K562 (cell line): ENCODE measurements around the gene WDR64. TPM values are rescaled to one million over a fixed set of nuclear protein-coding genes. Genes with fewer than 3 reads are reported as not detected.

Source experiments
- ATAC-seq: fragments of 200-7000 bp; cut with Tn5 transposase; 3 replicates; pipeline ENCODE4 v1.9.1; 2020; ENCODE audit warnings: moderate library complexity
- BruUV-seq: library from RNA; stranded (reverse); fragments of 400-500 nt; replicated peaks from 2 replicates; lab custom pipeline; 2021; lab: Mats Ljungman, UMichigan
- CTCF ChIA-PET: fragments of 300-600 bp; formaldehyde crosslinking; extraction: SDS; loops from one replicate; lab custom pipeline; 2021; ENCODE audit warnings: low intra/inter-chr PET ratio; lab: Yijun Ruan, JAX
- POLR2A ChIA-PET: fragments of 300-600, 350-650 bp; sonication (Branson Sonifier 250); formaldehyde crosslinking; extraction: SDS; loops from one replicate; lab custom pipeline; 2021; ENCODE audit warnings: antibody characterized with exemption, inconsistent platforms; lab: Yijun Ruan, JAX
- DNase-seq, 4 experiments: peaks; one replicate each; pipeline versions ENCODE4 v3.0.0 to v3.0.0-alpha.2; 2011 to 2018; ENCODE audit warnings: low spot score in 3 of 4, mixed read lengths in 3 of 4; ENCODE audit errors: extremely low read depth in 1 of 4
- FAIRE-seq: peaks from 2 replicates; lab custom pipeline; 2011; peaks lifted over from hg19 to GRCh38; lab: Jason Lieb, UNC
- H2AFZ ChIP-seq: 2 replicates; pipeline ENCODE4 v1.6.0; 2011; ENCODE audit warnings: low read depth, low read length, control low read depth, inconsistent platforms
- H3K27ac ChIP-seq: fragments of 200-600 bp; 3 replicates; pipeline ENCODE4 v1.8.0; 2011; ENCODE audit warnings: low read depth, mild to moderate bottlenecking, control low read depth, inconsistent platforms, low read length, moderate library complexity, mixed read lengths; ENCODE audit errors: extremely low read depth
- H3K27me3 ChIP-seq, 2 experiments: fragments of 300-600 bp in 1 of 2; 2 replicates in 1 of 2; 3 replicates in 1 of 2; pipeline versions ENCODE4 v1.6.0 to v1.8.0; 2011; ENCODE audit warnings: inconsistent platforms in 2 of 2, low read length in 2 of 2, mild to moderate bottlenecking in 1 of 2, mixed read lengths in 1 of 2, moderate library complexity in 1 of 2; ENCODE audit not compliant: control insufficient read depth in 2 of 2, insufficient read depth in 2 of 2
- H3K36me3 ChIP-seq: fragments of 300-600 bp; 3 replicates; pipeline ENCODE4 v1.8.0; 2011; ENCODE audit warnings: mild to moderate bottlenecking, low read length, inconsistent platforms; ENCODE audit not compliant: control insufficient read depth, insufficient read depth
- H3K4me1 ChIP-seq, 2 experiments: fragments of 200-600 bp in 1 of 2; replicated peaks in 1 of 2; 2 replicates in 1 of 2; 3 replicates in 1 of 2; pipeline versions ENCODE4 v1.5.1 to v1.8.0; 2011; ENCODE audit warnings: inconsistent platforms in 2 of 2, low read length in 2 of 2, mild to moderate bottlenecking in 1 of 2, mixed read lengths in 1 of 2, moderate library complexity in 1 of 2; ENCODE audit not compliant: control insufficient read depth in 2 of 2, insufficient read depth in 2 of 2
- H3K4me2 ChIP-seq: 2 replicates; pipeline ENCODE4 v1.6.1; 2011; ENCODE audit warnings: low read length, control low read depth, inconsistent platforms, mixed read lengths; ENCODE audit not compliant: insufficient read depth
- H3K4me3 ChIP-seq: fragments of 200-600 bp; sonication (generic), shearing (Covaris generic); 2 replicates; pipeline ENCODE4 v1.5.1; 2016; ENCODE audit warnings: control low read depth, inconsistent platforms
- H3K79me2 ChIP-seq: fragments of 200-600 bp; 3 replicates; pipeline ENCODE4 v1.8.0; 2011; ENCODE audit warnings: low read length, inconsistent platforms; ENCODE audit not compliant: control insufficient read depth, insufficient read depth
- H3K9ac ChIP-seq, 2 experiments: 2 replicates each; pipeline versions ENCODE4 v1.6.0 to v1.6.1; 2011; ENCODE audit warnings: low read depth in 2 of 2, low read length in 2 of 2, control low read depth in 1 of 2, inconsistent platforms in 1 of 2, mild to moderate bottlenecking in 1 of 2, mixed read lengths in 1 of 2; ENCODE audit not compliant: insufficient read depth in 1 of 2
- H3K9me1 ChIP-seq: one replicate; pipeline ENCODE4 v1.6.0; 2011; ENCODE audit warnings: inconsistent platforms, mild to moderate bottlenecking, low read length, moderate library complexity; ENCODE audit not compliant: control insufficient read depth, insufficient read depth
- H3K9me3 ChIP-seq: replicated peaks from 2 replicates; pipeline ENCODE4 v1.5.1; 2011; ENCODE audit warnings: low read depth, low read length, inconsistent platforms; ENCODE audit not compliant: control insufficient read depth, insufficient read depth
- H4K20me1 ChIP-seq: replicated peaks from 2 replicates; pipeline ENCODE4 v1.6.1; 2011; ENCODE audit warnings: low read length, inconsistent platforms, mixed read lengths; ENCODE audit not compliant: control insufficient read depth, insufficient read depth
- NFIX ChIP-seq: fragments of 250-450 bp; sonication (Bioruptor Pico); IDR thresholded peaks from 2 replicates; pipeline ENCODE4 v1.4.0; 2020; ENCODE audit warnings: low read depth, mild to moderate bottlenecking, moderate library complexity
- SRSF1 ChIP-seq: fragments of 200-400 bp; formaldehyde crosslinking; IDR thresholded peaks from 2 replicates; pipeline ENCODE4 v1.6.1; 2017; ENCODE audit warnings: mild to moderate bottlenecking, low read depth, low read length, moderate library complexity
- YY1 ChIP-seq, 3 experiments: IDR thresholded peaks; 2 replicates each; pipeline ENCODE4 v1.6.1; 2011; ENCODE audit warnings: low read length in 2 of 3, mild to moderate bottlenecking in 2 of 3, moderate library complexity in 2 of 3, borderline replicate concordance in 1 of 3, control low read depth in 1 of 3, low read depth in 1 of 3; ENCODE audit not compliant: insufficient read depth in 3 of 3, insufficient replicate concordance in 2 of 3, control insufficient read depth in 1 of 3, insufficient read length in 1 of 3; ENCODE audit errors: extremely low read depth in 1 of 3
- WGBS: fragments of 100-300 bp; shearing (Covaris generic); methylation state at CpG from one replicate; pipeline ENCODE4 v1.1.6; 2016; ENCODE audit warnings: low coverage, mixed read lengths; ENCODE audit not compliant: insufficient coverage; ENCODE audit errors: missing lambda C conversion rate; 5-methylcytosine and 5-hydroxymethylcytosine counted together
- in situ Hi-C: fragments of 300-500 bp; cut with MboI; formaldehyde crosslinking; loops from 4 replicates; pipeline ENCODE4 v1.15.0; 2018; ENCODE audit warnings: inconsistent platforms, mixed read lengths
- intact Hi-C: fragments of 100-400 bp; cut with micrococcal nuclease; formaldehyde crosslinking; loops from 2 replicates; pipeline ENCODE4 v1.14.2; 2022
- polyA plus RNA-seq, 8 experiments: library from polyadenylated mRNA; depleted of rRNA in 4 of 8; stranded (reverse) in 5 of 8; unstranded in 3 of 8; fragments of >200 nt; fragmentation: Nextera tagmentation in 2 of 8; fragmentation: Illumina TruSeq in 1 of 8; extraction: Ambion mirVana in 2 of 8; extraction: Trizol in 1 of 8; gene quantifications; 2 replicates each; pipeline versions ENCODE4 v1.2.1 to v1.2.3, GENCODE V29; 2011 to 2014; ENCODE audit warnings: inconsistent platforms in 1 of 8, missing spikeins in 1 of 8
- total RNA-seq, 7 experiments: library from RNA; depleted of rRNA in 6 of 7; stranded (reverse); fragments of >200 nt in 6 of 7; fragmentation: Illumina TruSeq in 2 of 7; extraction: Trizol in 2 of 7; gene quantifications; 2 replicates each; pipeline versions ENCODE4 v1.2.1 to v1.2.3, GENCODE V29; 2011 to 2021; ENCODE audit warnings: low replicate concordance in 1 of 7

Gene WDR64
- total and polyA plus RNA-seq, 9 of the 15 experiments (the other 6 are each of a cell fraction or from before 2014, with no cell fraction given) = 0.06 to 0.29 (median 0.19) TPM; not detected in 5

- H3K27ac ChIP-seq = no peak overlapping the region
- H3K4me3 ChIP-seq = no peak overlapping the region
- peaks cover 3 to 15% of the 10 kb centered on the region in 2 experiments; a peak in 4 of 5 replicates for H3K4me1 ChIP-seq
- POLR2A ChIA-PET = interaction anchor here (0.6 kb wide), 1 partner anchor 50 kb away, joined by 3 read pairs; no protein-coding TSS in a partner anchor
- no peak for TF ChIP-seq NFIX (CRISPR knock-in tag)
- TF ChIP-seq YY1 (IDR thresholded peaks at IDR 0.05; ENCODE audit: borderline replicate concordance in 1 of 3, control insufficient read depth in 1 of 3, extremely low read depth in 1 of 3, insufficient read depth in 3 of 3, insufficient read length in 1 of 3, insufficient replicate concordance in 2 of 3, low read depth in 1 of 3, low read length in 2 of 3) = no peak
- no peak for TF ChIP-seq SRSF1
- TF ChIP-seq, all 486 proteins: peak for 0
- CTCF ChIA-PET = no interaction called here
- H3K27me3 ChIP-seq = no peaks in the 10 kb centered on the region
- no peak overlapping the region for H2AFZ ChIP-seq
- FAIRE-seq (no peak), DNase-seq (no peak), ATAC-seq (no peak)
- no peaks in the 10 kb centered on the region for H3K9me3 ChIP-seq
- in situ Hi-C loops (loop anchor here (5.0 to 25.0 kb wide), 2 partner anchors 217 to 372 kb away; partner anchors contain the start of gene MAP1LC3C), intact Hi-C loops (no loop called here)
- WGBS = 70% methylated on average over 8 of the region's 8 CpGs
- H3K36me3 ChIP-seq = peaks cover 2% of the 10 kb centered on the region; the same call in 1 of the 3 replicates
- H3K9ac ChIP-seq = no peak overlapping the region; a peak in 1 of 4 replicates
- no TSS peak for BruUV-seq
- no peaks in the 10 kb centered on the region for H4K20me1 ChIP-seq
- H3K4me2 ChIP-seq = no peak overlapping the region
- no peaks in the 10 kb centered on the region for H3K9me1 ChIP-seq
- no peaks in the 10 kb centered on the region for H3K79me2 ChIP-seq
Measured at GRCh38 chr1:241615043-241615974, 36.8 kb upstream of the WDR64 start.
